HFF-Myc (cell line): Measurements from ENCODE around the gene PTPRM.
"Not testable (repeated sequence)": the region's sequence is repeated elsewhere in the genome, so short reads cannot be mapped to it uniquely, and the experiment has no call there.

Experiments
- DNase-seq: peaks from one replicate; pipeline ENCODE4 v3.0.0-alpha.2; 2011; ENCODE audit warnings: low read depth; ENCODE audit errors: extremely low read depth
- H3K4me3 ChIP-seq: replicated peaks from 2 replicates; pipeline ENCODE4 v1.5.1; 2011; ENCODE audit warnings: low read depth, mild to moderate bottlenecking, control low read depth, low read length
- CTCF ChIP-seq: IDR thresholded peaks from 2 replicates; pipeline ENCODE4 v1.5.1; 2012; ENCODE audit warnings: mild to moderate bottlenecking, low read depth, low read length, control low read depth; ENCODE audit errors: missing control alignments

Gene PTPRM

GRCh38 chr18:8443505-8443904 is 876.4 kb downstream of the PTPRM start:
- TF ChIP-seq CTCF, result no peak
- no peak for DNase-seq
- no peak overlapping the region for H3K4me3 ChIP-seq

GRCh38 chr18:8446936-8447335 is 879.8 kb downstream of the PTPRM start:
- DNase-seq, result not testable (repeated sequence)

GRCh38 chr18:8448130-8448529 is 881.0 kb downstream of the PTPRM start:
- no peak for DNase-seq
- no peak for TF ChIP-seq CTCF
- no peak overlapping the region for H3K4me3 ChIP-seq

More at GRCh38 chr18:8446936-8447335, 879.8 kb downstream of the PTPRM start:
- not testable (repeated sequence) for H3K4me3 ChIP-seq

- DNase-seq, result peak; percentile 4
- no peak overlapping the region for H3K4me3 ChIP-seq
- peak; percentile 72 for TF ChIP-seq CTCF
These were observed 882.9 kb downstream of the PTPRM start for GRCh38 chr18:8450013-8450412.

- no peak for DNase-seq
- H3K4me3 ChIP-seq, result no peak overlapping the region
- no peak for TF ChIP-seq CTCF
These were observed 884.0 kb downstream of the PTPRM start for GRCh38 chr18:8450898-8451665.

DNA sequence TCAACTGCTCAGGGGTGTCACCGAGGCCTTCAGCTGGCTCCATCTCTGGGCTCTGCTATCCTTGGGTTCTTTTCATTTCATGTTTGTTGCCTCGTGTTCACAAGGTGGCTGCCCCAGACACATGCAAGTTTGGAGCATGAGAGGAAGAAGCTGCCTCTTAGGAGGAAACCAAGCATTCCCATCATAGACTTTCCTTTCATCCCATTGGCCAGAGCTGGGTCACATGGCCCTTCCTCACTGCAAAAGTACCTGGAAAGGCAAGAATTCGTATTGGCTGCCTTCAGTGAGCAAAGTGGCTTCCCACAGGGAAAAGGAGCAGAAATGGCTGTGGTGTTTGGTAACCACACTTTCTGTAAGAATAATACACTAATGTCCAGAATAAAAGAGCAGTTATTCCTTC is 886.4 kb downstream of the PTPRM start:
- DNase-seq, result no peak
- TF ChIP-seq CTCF, result no peak
- no peak overlapping the region for H3K4me3 ChIP-seq

- TF ChIP-seq CTCF, result no peak
- no peak for DNase-seq
- H3K4me3 ChIP-seq, result no peak overlapping the region
These were observed 887.0 kb downstream of the PTPRM start for GRCh38 chr18:8454136-8454535.
